SJCRH30 (cell line): Measurements from ENCODE around the gene NXPH1. TPM values are rescaled to one million over a fixed set of nuclear protein-coding genes. Genes with fewer than 3 reads are reported as not detected.

Experiments
- DNase-seq, 2 experiments: peaks; one replicate each; pipeline ENCODE4 v3.0.0-alpha.2; 2015 to 2020
- H3K27ac ChIP-seq: fragments of 250-450 bp; sonication (Bioruptor Pico); 2 replicates; pipeline ENCODE4 v1.5.1; 2020; ENCODE audit warnings: mild to moderate bottlenecking, moderate library complexity
- H3K27me3 ChIP-seq: fragments of 250-450 bp; sonication (Bioruptor Pico); 2 replicates; pipeline ENCODE4 v1.5.1; 2020; ENCODE audit warnings: mild to moderate bottlenecking, moderate library complexity
- H3K36me3 ChIP-seq: fragments of 250-450 bp; sonication (Bioruptor Pico); 2 replicates; pipeline ENCODE4 v1.5.1; 2020; ENCODE audit warnings: mild to moderate bottlenecking, moderate library complexity
- H3K4me1 ChIP-seq: fragments of 250-450 bp; sonication (Bioruptor Pico); 2 replicates; pipeline ENCODE4 v1.5.1; 2020; ENCODE audit warnings: mild to moderate bottlenecking, moderate library complexity
- H3K4me3 ChIP-seq: fragments of 250-450 bp; sonication (Bioruptor Pico); 2 replicates; pipeline ENCODE4 v1.5.1; 2020; ENCODE audit warnings: mild to moderate bottlenecking, moderate library complexity
- H3K9me3 ChIP-seq: fragments of 250-450 bp; sonication (Bioruptor Pico); replicated peaks from 2 replicates; pipeline ENCODE4 v1.5.1; 2020; ENCODE audit warnings: mild to moderate bottlenecking, moderate library complexity
- total RNA-seq: library from RNA; depleted of rRNA; stranded (reverse); fragments of >200 nt; shearing (Covaris generic); gene quantifications from 2 replicates; pipeline ENCODE4 v1.2.3, GENCODE V29; 2014

Gene NXPH1
- total RNA-seq, 1 experiment from 2014 or later, result not detected

- H3K36me3 ChIP-seq, result no peaks in the 10 kb centered on the region
- H3K27ac ChIP-seq, result no peak overlapping the region
- no peaks in the 10 kb centered on the region for H3K4me1 ChIP-seq
- no peak overlapping the region for H3K4me3 ChIP-seq
- no peaks in the 10 kb centered on the region for H3K27me3 ChIP-seq
- no peaks in the 10 kb centered on the region for H3K9me3 ChIP-seq
- DNase-seq, result no peak
These were observed 10.4 kb upstream of the NXPH1 start for GRCh38 chr7:8423057-8423456.

DNA sequence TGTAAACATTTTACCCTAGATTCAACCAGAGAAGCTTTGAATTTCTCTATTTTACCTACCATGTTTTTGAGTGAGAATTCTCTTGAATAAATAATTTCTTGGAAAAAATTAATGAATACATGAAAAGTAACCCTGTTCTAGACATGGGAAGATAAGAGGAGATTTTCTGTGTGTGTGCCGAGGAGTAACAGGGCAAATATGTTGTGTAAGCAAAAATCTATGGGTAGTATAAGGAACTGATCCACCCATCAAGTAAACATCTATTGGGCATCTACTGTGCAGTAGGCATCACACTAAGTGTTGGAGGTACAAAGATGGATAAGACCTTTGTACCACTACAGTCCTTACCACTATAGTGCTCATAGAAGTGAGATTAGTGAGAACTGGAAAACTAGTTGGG, 8.2 kb upstream of the NXPH1 start:
- no peak overlapping the region for H3K27ac ChIP-seq
- no peaks in the 10 kb centered on the region for H3K4me1 ChIP-seq
- H3K4me3 ChIP-seq, result no peak overlapping the region
- no peaks in the 10 kb centered on the region for H3K36me3 ChIP-seq
- no peaks in the 10 kb centered on the region for H3K9me3 ChIP-seq
- no peaks in the 10 kb centered on the region for H3K27me3 ChIP-seq
- DNase-seq, result no peak

GRCh38 chr7:8430643-8431042, 2.8 kb upstream of the NXPH1 start:
- no peak for DNase-seq
- H3K9me3 ChIP-seq, result no peaks in the 10 kb centered on the region
- no peak overlapping the region for H3K27ac ChIP-seq
- H3K4me1 ChIP-seq, result no peaks in the 10 kb centered on the region
- no peaks in the 10 kb centered on the region for H3K36me3 ChIP-seq
- H3K27me3 ChIP-seq, result no peaks in the 10 kb centered on the region
- H3K4me3 ChIP-seq, result no peak overlapping the region

DNA sequence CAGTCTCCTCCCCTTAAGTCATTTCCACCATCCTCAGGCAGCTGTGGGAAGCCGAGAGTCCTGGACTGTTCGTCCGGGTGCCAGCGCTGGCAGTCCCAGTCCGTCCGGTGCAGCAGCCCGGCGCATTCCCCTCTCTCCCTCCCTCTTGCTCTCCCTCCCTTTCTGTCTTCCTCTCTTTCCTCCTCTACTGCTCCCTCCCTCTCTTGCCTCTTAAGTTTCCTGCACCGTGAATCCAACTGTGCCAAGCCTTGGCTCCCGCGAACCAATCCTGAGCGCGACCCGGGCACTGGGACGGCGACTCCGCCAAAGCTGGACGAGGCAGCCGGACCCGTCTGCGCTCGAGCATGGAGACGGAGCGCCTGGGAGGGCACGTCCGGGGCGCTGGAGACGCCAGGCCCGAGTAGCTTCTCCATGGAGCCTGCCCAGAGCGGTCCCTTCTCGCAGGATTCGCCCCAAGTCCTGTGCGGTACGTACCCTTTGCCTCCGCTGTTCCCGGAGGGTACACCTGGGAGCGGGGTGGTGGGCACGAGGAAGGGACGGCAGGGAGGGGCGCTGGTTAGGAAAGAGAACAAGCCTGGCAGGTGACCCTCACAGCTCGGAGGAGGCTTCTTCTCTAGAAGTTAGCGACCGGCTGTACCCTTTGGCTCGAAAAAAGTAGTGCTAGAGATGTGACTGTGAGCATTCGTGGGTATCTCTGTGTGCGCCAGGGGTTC, 1.0 kb downstream of the NXPH1 start:
- H3K4me3 ChIP-seq, result no peak overlapping the region
- H3K27me3 ChIP-seq, result no peaks in the 10 kb centered on the region
- no peak for DNase-seq
- H3K9me3 ChIP-seq, result no peaks in the 10 kb centered on the region
- no peak overlapping the region for H3K27ac ChIP-seq
- no peaks in the 10 kb centered on the region for H3K4me1 ChIP-seq
- no peaks in the 10 kb centered on the region for H3K36me3 ChIP-seq

DNA sequence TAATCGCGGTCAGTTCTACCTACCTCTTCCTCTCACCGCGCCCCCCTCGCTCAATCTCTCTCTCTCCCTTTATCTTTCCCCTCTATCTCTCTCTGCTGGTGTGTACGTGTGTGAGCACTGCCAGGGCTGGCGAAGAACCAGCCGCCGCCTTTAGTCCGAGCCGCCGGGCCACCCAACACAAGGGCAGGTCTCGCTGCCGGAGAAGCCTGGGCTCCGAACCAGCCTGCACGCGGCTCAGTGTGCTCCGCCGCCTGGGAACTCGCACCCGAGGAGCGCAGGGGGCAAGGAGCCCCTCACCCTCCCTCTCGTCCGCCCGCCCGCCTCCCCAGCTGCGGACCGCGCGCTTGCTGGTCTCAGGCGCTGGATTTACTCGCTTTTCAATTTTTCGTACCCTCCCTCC, 1.7 kb downstream of the NXPH1 start:
- Histone ChIP-seq H3K27me3 (no peaks in the 10 kb centered on the region), H3K27ac (no peak overlapping the region), H3K4me3 (no peak overlapping the region), H3K9me3 (no peaks in the 10 kb centered on the region), H3K36me3 (no peaks in the 10 kb centered on the region), H3K4me1 (no peaks in the 10 kb centered on the region)
- DNase-seq, result no peak

DNA sequence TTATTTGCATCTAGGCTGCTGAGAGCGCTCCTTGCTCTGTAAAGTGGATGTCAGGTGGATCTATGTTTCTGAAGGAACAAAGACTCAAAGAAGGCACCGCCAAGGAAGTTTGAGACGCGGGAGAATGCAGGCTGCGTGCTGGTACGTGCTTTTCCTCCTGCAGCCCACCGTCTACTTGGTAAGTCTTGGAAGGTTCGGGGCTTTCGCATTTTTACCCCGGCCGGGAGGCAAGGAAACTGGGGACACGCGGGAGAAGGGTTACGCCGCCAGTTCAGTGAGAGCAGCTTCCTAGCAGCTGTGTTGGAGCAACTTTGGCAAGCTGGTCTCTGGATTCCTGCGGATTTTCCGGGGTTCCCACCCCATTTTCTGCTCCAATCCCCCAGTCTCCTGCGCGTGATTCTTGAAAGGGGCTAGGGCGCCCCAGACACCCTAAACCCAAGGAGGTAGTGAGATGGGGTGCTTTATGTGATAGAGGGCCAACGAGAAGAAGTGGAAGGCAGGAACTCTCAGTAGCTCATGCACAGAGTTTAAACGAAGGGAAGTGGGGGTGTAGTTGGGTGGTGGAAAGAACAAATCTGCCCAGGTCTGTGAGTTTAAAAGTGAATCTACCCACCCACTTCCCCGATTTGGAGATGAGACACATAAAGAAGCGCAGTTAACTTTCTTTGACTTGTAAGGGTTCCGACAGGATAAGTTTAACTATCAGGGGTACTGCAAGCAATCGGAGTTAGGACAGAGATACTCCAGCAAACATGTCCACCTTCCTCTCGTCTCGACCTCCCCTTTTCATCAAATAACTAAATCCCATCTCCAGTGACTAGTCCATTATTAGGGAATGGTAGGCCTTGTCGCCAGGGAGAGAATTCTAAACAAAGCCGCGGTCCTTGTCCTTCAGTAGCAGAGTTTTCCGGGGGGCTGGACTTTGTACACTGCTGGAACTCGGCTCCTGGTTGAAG, 2.5 kb downstream of the NXPH1 start:
- no peaks in the 10 kb centered on the region for H3K4me1 ChIP-seq
- no peak for DNase-seq
- H3K27ac ChIP-seq, result no peak overlapping the region
- no peaks in the 10 kb centered on the region for H3K36me3 ChIP-seq
- no peaks in the 10 kb centered on the region for H3K27me3 ChIP-seq
- no peaks in the 10 kb centered on the region for H3K9me3 ChIP-seq
- H3K4me3 ChIP-seq, result no peak overlapping the region

DNA sequence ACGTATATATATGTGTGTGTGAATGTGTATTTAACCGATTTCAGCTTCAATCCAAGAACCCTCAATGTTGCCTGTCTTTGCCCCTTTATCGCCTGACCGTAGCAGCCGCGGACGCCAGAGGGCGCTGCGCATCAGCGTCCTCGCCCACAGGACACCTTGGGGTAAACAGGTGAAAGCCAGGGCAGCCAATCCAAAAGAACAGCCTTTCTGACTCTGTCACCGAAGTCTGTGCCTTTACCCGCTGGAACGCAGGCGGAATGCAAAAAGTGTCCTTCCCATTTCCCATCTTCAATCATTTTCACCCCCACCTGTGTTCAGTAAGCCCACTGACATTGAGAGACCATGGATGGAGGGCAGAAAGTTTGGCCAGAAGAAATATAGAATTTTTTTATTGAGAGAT, 3.6 kb downstream of the NXPH1 start:
- H3K27me3 ChIP-seq, result no peaks in the 10 kb centered on the region
- DNase-seq, result peak in 1 of 2 experiments; percentile 30

GRCh38 chr7:8437606-8438005, 4.2 kb downstream of the NXPH1 start:
- no peaks in the 10 kb centered on the region for H3K36me3 ChIP-seq
- H3K27ac ChIP-seq, result no peak overlapping the region
- no peaks in the 10 kb centered on the region for H3K4me1 ChIP-seq
- DNase-seq, result no peak
- H3K9me3 ChIP-seq, result no peaks in the 10 kb centered on the region
- H3K27me3 ChIP-seq, result no peaks in the 10 kb centered on the region
- no peak overlapping the region for H3K4me3 ChIP-seq

More for the DNA sequence above, 3.6 kb downstream of the NXPH1 start:
- Histone ChIP-seq H3K4me1 (no peaks in the 10 kb centered on the region), H3K36me3 (no peaks in the 10 kb centered on the region), H3K27ac (no peak overlapping the region), H3K4me3 (no peak overlapping the region), H3K9me3 (no peaks in the 10 kb centered on the region)

- Histone ChIP-seq H3K9me3 (no peaks in the 10 kb centered on the region), H3K27me3 (no peaks in the 10 kb centered on the region), H3K4me3 (no peak overlapping the region), H3K4me1 (no peaks in the 10 kb centered on the region), H3K27ac (no peak overlapping the region), H3K36me3 (no peaks in the 10 kb centered on the region)
- DNase-seq, result no peak
These were observed 7.3 kb downstream of the NXPH1 start for GRCh38 chr7:8440670-8441069.

- H3K4me3 ChIP-seq, result no peak overlapping the region
- no peaks in the 10 kb centered on the region for H3K9me3 ChIP-seq
- no peak for DNase-seq
- H3K27me3 ChIP-seq, result no peaks in the 10 kb centered on the region
- no peaks in the 10 kb centered on the region for H3K4me1 ChIP-seq
- no peak overlapping the region for H3K27ac ChIP-seq
- H3K36me3 ChIP-seq, result no peaks in the 10 kb centered on the region
These were observed 7.9 kb downstream of the NXPH1 start for GRCh38 chr7:8441106-8441965.

DNA sequence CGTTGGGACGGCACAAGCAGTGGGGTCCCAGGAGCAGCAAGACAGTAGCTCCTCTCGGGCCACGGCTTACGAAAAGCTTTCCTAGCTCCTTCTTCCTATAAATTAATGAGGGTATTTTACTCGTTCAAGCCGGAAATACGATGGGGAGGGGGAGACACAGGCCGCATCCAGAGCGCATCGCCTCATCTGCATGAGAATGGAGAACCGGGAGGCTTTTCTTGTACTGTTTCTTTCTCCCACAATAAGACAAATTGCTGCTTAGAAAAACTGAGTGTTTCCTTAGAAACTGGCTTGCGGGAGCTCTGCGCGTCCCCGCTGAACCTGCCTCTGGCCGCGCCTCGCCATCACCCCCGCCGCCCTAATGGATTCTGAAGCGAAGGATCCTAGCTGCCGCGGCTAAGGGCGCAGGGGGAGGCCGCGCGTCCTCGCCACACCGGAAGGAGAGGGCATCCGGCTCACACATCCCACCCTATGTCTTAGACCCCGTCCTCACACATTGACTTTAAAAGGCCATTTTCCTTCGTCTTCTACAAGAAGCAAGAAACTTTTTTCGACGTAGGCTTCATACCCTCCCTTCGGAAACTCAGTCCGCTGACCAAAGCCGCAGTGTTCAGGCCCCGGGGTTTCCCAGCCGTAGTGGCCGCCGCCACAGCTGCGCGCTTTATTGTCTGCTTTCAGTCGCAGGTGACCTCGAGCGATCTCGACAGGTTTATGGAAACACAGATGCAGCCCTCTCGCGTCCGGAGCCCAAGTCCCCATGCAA, 8.8 kb downstream of the NXPH1 start:
- Histone ChIP-seq H3K9me3 (no peaks in the 10 kb centered on the region), H3K27ac (no peak overlapping the region), H3K27me3 (no peaks in the 10 kb centered on the region), H3K36me3 (no peaks in the 10 kb centered on the region), H3K4me1 (0 out of 2 replicates have a peak, but pooled peaks cover 2% of the 10 kb centered on the region), H3K4me3 (no peak overlapping the region)
- DNase-seq, result no peak

DNA sequence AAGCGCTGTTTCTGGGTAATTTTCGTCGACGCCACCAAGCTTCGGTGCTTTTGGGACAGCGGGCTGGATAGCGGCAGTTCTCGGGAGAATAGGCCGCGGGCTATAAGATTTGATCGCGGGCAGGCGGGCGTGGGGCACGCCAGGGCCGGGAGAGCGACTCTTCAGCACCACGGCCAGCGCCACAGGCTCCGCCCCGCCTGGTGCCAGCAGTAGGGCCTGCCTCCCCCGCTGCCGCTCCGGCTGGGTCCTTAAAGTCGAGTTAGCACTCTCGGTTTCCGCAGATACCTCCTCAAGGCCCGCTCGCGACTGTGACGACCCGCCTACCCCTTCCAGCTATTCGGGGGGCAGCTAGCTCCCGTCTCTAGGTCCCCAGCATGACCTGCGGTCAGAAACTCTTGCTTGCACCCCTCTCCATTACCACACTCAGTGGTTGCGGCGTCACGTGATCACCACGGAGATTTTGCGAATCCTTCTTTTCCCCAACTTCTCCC, 9.4 kb downstream of the NXPH1 start:
- Histone ChIP-seq H3K4me1 (0 out of 2 replicates have a peak, but pooled peaks cover 2% of the 10 kb centered on the region), H3K27me3 (no peaks in the 10 kb centered on the region), H3K9me3 (no peaks in the 10 kb centered on the region), H3K36me3 (no peaks in the 10 kb centered on the region), H3K4me3 (no peak overlapping the region), H3K27ac (no peak overlapping the region)
- peak; percentile 15 to 21 for DNase-seq

DNA sequence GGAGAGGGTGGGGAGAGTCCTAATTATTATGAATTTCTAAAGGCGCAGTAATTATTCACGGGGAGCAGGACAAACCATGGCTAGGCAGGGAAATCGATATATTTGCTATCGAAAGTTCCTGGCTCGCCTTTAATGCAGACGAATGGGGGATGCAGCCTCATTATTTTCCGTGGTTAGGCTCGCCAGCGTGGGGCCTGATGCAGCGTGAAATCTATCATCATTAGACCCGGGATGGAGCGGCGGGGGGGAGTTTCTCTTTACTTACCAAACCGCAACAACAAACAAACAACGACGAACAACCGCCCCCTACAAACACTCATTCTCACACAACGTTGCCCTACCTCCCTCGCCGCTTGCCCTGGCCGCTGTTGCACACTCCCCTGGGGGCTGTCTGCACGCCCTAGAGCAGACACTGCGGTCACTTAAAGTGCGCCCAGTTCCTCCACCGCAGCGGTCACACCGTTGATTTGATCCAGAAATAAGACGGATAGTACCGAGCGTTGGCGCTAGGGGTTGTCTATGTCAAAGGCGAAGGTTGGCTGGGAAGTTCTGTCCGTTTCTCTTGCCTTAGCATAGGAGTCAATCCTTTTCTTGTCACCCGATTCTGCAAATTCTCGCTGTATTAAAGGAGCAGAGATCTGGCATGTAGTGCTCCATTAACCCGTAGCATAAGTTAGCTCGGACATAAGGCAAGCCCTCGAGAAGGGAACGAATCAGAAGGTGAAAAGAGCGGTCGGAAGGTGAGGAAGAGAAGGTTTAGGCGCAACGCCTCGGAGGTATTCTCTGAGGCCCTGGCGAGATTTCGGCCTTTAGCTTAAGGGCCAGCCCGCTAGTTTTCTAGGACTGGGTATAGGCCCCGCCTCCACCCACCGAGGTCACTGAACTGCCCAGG, 10.4 kb downstream of the NXPH1 start:
- Histone ChIP-seq H3K27ac (no peak overlapping the region), H3K27me3 (no peaks in the 10 kb centered on the region), H3K4me1 (0 out of 2 replicates have a peak, but pooled peaks cover 2% of the 10 kb centered on the region), H3K9me3 (no peaks in the 10 kb centered on the region), H3K4me3 (no peak overlapping the region), H3K36me3 (no peaks in the 10 kb centered on the region)
- no peak for DNase-seq
